ENCODE results near the gene DDAH2.

Gene DDAH2, protein sequence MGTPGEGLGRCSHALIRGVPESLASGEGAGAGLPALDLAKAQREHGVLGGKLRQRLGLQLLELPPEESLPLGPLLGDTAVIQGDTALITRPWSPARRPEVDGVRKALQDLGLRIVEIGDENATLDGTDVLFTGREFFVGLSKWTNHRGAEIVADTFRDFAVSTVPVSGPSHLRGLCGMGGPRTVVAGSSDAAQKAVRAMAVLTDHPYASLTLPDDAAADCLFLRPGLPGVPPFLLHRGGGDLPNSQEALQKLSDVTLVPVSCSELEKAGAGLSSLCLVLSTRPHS

GRCh38 chr6:31728767-31729514, at the start of gene DDAH2:
TSS of gene DDAH2 (minus strand) at chr6:31729299. CDS start at chr6:31729161, 138 bp downstream.
- no peak for DNase-seq

DNA sequence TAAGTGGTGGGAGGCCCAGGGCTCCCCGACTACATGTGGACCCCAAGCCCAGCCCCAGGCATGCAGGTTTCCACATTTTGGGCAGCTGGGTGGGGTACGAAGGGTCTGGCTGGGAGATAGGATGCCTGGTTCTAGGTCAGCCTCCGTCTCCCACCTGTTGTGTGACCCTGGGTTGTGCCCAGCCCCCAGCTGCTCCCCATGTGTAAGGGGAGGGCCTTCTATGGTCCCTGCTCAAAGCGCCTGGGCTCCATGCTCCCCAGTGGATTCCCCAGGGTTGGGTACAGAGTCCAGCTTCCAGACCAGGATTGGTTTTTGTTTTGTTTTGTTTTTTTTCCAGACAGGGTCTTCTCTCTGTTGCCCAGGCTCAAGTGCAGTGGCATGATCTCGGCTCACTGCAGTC, 49.1 kb upstream of the DDAH2 start:
- DNase-seq, result no peak

DNA sequence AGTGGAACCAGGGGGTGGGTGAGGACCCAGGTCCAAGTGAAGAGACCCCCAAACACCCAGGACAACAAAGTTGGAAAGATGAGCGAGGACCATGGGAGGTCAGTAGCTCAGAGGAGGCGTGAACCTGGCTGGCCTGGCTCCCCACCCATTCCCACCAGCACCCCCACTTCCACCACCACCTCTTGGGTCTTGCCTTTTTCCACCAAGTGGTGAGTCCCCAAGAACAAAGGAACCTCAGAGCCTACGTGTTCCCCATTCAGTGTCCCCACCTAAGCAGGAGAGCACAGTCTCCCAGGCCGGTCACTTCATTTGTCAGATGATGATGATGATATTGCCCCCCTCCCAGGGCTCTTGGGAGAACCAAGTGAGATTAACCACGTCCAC, 48.6 kb upstream of the DDAH2 start:
- no peak for DNase-seq

GRCh38 chr6:31776989-31777666, 48.0 kb upstream of the DDAH2 start, which contains the start of gene VWA7:
TSS of gene VWA7 (minus strand) at chr6:31777328. CDS start at chr6:31776779, 549 bp downstream.
- peak; percentile 72 for DNase-seq

DNA sequence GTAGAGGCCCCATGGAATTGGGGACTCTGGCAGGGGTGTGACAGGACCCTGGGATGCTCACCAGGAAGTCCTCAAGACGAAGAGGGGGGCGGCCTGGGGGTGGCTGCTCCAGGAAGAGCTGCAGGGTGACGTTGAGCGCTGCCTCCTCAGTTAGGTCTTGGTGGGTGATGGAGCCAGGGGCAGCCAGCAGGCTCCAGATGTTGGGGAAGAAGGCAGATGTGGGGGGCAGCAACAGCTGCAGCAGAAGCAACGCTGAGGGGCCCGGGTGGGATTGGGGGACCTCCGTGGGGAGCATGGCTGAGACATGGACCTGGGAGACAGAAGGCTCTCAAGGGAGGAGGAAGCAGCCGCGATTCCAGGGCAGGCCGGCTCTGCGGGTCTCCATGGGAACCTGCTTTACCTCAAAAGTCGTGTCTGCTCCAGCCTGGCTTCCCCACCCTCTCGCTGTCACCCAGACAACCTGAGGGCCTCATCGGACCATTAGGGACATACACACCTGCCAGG, 47.4 kb upstream of the DDAH2 start:
- no peak for DNase-seq

GRCh38 chr6:31775633-31776484, 46.8 kb upstream of the DDAH2 start:
- DNase-seq, result no peak

- no peak for DNase-seq
Measured at GRCh38 chr6:31775184-31775583, 46.1 kb upstream of the DDAH2 start.

- DNase-seq, result no peak
Measured at GRCh38 chr6:31771992-31772358, 42.9 kb upstream of the DDAH2 start.

GRCh38 chr6:31770860-31771259, 41.8 kb upstream of the DDAH2 start:
- no peak for DNase-seq

GRCh38 chr6:31769684-31770371, 40.7 kb upstream of the DDAH2 start:
- peak; percentile 78 for DNase-seq

- DNase-seq, result no peak
Measured at GRCh38 chr6:31768363-31769257, 39.5 kb upstream of the DDAH2 start.

DNA sequence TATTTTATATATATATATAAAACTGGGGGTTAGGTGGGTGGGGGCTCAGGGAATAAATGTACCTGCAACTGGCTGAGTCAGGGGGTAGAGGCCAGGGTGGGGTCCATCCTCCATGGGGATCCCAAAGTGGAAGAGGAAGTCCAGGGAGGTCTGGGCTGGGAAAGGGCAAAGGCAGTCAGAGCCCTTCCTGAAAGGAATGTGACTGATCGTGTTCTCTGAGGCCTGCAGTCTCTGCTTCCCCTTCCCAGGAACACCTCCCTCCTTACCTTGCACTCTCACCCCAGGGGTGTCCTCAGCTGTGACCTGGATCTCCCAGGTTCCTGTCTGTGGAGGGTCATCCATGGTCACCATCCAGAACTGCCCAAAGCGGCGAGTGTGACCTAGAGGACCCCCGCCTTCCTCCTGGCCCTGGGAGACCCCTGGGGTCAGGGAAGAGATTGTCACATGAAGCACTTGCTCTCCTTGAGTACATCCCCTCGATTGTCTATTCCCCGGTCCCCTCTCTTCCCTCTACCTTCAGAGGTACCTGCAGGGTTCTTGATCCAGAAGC, 38.1 kb upstream of the DDAH2 start:
- DNase-seq, result no peak

DNA sequence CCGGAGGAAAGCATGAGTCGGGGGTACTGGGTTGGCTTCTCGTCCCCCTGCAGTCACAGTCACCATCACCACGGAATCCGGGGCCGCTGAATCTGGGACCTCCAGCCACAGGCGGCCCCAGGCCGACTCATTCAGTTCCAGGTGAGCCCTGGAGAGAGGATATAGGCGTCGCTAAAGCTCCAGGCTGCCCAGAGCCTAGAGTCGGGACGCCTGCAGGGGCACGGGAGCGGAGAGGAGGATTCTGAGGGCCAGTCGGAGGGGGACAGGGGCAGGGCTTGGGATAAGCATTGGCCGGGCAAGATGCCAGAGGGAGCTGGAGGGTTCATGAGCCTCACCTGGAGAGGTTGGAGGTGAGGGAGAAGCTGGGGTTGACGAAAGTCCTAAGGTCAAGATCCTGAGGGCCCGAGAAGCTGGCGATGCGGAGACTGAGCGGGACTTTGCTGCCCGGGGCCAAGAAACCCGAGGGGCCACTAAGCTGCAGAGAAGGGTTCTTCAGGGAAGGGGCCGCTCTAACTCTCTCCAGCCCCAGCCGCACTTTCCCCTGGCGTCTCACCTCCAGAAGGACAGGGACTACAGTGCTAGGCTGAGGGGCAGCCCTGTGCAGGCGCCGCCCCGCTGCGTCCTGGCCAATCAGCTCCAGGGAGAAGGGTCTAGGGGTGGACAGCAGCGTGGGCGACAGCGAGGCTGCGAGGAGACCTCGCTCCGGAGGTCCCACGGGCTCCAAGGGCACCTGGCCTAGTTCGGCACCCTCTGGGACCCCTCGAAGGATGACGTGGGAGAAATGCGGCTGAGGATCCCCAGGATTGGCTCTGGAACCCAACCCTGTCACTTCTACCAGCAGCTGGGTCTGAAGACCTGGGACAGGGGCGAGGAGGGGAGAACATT, 37.1 kb upstream of the DDAH2 start:
- no peak for DNase-seq

GRCh38 chr6:31765559-31765909, 36.4 kb upstream of the DDAH2 start:
- no peak for DNase-seq

DNA sequence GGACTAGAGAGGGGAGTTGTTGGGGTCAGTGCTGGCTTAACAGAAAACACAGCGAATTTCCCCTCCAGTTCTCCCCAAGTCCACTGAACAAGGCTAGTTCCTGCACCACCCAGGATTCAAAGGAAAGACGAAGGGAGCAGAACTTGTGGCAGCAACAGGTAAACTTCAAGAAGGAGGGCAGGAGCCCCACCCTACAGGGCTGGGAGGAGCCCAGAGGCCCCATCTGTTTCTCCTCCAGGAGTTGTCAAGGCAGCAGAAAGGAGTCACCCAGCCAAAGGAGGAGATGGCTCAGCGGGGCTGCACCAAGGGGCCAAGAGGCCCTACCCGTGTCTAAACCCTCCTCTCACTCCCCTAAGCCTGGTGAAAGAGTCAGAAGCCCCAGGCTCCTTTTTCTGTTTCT, 35.1 kb upstream of the DDAH2 start:
- DNase-seq, result no peak

GRCh38 chr6:31763619-31763940, 34.5 kb upstream of the DDAH2 start:
- DNase-seq, result no peak

DNA sequence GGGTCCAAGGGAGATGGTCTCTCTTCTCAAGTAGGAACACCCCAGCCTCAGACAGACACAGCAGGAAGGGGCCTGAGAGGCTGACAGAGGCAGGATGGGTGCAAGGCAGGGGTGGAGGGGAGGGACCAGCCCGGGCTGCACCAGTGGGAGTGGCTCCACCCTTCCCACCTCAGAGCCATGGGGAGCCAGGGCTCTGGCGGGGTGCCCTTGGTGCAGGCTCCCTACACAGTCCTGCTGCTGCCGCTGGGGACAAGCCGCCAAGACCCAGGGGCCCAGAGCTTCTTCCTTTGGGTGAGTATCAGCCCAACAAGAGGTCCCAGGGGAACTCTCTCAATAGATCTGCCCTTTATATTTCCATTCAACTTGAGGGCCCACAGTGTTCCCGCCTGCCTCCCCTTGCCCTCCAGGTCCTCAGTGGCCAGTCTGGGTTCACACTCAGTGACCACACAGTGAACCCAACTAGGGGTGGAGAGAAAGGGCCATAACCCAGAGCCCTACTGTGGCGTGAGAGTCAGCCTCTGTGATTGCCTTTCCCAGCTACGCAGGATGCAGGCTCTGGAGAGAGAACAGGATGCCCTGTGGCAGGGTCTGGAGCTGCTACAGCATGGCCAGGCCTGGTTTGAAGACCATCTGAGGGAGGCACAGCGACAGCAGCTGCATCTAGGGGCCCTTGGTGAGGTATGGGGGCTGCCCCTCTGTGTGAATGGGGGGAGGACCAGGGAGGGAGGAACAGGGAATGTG, 33.9 kb upstream of the DDAH2 start:
- no peak for DNase-seq

DNA sequence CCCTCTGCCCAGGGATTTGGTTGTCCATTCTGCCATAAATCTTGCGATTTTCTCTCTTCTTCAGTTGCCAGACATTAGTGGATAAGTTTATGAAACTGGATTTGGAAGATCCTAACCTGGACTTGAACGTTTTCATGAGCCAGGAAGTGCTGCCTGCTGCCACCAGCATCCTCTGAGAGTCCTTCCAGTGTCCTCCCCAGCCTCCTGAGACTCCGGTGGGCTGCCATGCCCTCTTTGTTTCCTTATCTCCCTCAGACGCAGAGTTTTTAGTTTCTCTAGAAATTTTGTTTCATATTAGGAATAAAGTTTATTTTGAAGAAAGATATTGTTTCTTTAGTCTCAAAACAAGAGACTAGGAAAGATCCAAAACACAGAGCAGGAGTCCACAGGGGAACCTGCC, 33.3 kb upstream of the DDAH2 start, which contains the start of gene SAPCD1:
Gene SAPCD1 (plus strand): TSS at position 301 of the 400 bp plus-strand sequence. CDS start 399 bp downstream, outside the sequence.
- no peak for DNase-seq

GRCh38 chr6:31761343-31761742, 32.2 kb upstream of the DDAH2 start:
- no peak for DNase-seq
